HCT116 (cell line): ENCODE data around the gene PLXNC1. TPM values are rescaled to one million over a fixed set of nuclear protein-coding genes. Genes with fewer than 3 reads are reported as not detected.

Source experiments
- ATAC-seq: fragments of 200-7000 bp; cut with Tn5 transposase; 2 replicates; pipeline ENCODE4 v1.9.1; 2020; ENCODE audit warnings: mild to moderate bottlenecking, moderate library complexity
- BruUV-seq: library from RNA; stranded (reverse); fragments of 400-500 nt; replicated peaks from 2 replicates; lab custom pipeline; 2021; lab: Mats Ljungman, UMichigan
- CTCF ChIA-PET: fragments of 300-600 bp; sonication (Branson Sonifier 250); formaldehyde crosslinking; loops from one replicate; lab custom pipeline; 2021; ENCODE audit warnings: antibody characterized with exemption; lab: Charles Lee
- POLR2A ChIA-PET: fragments of 300-600, 350-600 bp; sonication (Branson Sonifier 250); formaldehyde crosslinking; loops from one replicate; lab custom pipeline; 2021; ENCODE audit warnings: antibody characterized with exemption; lab: Charles Lee
- RAD21 ChIA-PET, 2 experiments: fragments of 300-600 bp; sonication (Branson Sonifier 250); formaldehyde crosslinking; loops; one replicate each; lab custom pipeline; 2023; ENCODE audit warnings: low total read pairs in 2 of 2; ENCODE audit not compliant: uncharacterized antibody in 2 of 2, unreplicated experiment in 2 of 2, low non-redundant PET in 1 of 2; lab: Charles Lee
- DNase-seq: peaks from one replicate; pipeline ENCODE4 v3.0.0-alpha.2; 2010; ENCODE audit warnings: low read depth, low spot score
- H2AFZ ChIP-seq: fragments of 200-600 bp; shearing (Covaris generic), sonication (generic); 2 replicates; pipeline ENCODE4 v1.6.1; 2017; ENCODE audit warnings: low read depth, mixed run types, mixed read lengths, antibody characterized with exemption, low read length; ENCODE audit not compliant: poor library complexity, severe bottlenecking
- H3K27ac ChIP-seq: 2 replicates; pipeline ENCODE4 v1.5.1; 2012; ENCODE audit warnings: low read depth, low read length
- H3K27me3 ChIP-seq: fragments of 200-600 bp; sonication (generic); 2 replicates; pipeline ENCODE4 v1.6.1; 2016; ENCODE audit warnings: mixed run types, low read length, mixed read lengths; ENCODE audit not compliant: insufficient read depth
- H3K36me3 ChIP-seq, 2 experiments: fragments of 200-500 bp in 1 of 2; fragments of 200-600 bp in 1 of 2; sonication (Bioruptor generic) in 1 of 2; sonication (generic) in 1 of 2; 2 replicates each; pipeline versions ENCODE4 v1.5.1 to v1.6.1; 2014 to 2016; ENCODE audit warnings: low read length in 2 of 2, inconsistent platforms in 1 of 2, mixed read lengths in 1 of 2, mixed run types in 1 of 2; ENCODE audit not compliant: insufficient read depth in 2 of 2, control insufficient read depth in 1 of 2
- H3K4me1 ChIP-seq, 2 experiments: fragments of 200-600 bp in 1 of 2; sonication (generic) in 1 of 2; 2 replicates each; pipeline versions ENCODE4 v1.5.1 to v1.6.1; 2012 to 2017; ENCODE audit warnings: low read length in 2 of 2, inconsistent platforms in 1 of 2, mild to moderate bottlenecking in 1 of 2, mixed read lengths in 1 of 2, mixed run types in 1 of 2, moderate library complexity in 1 of 2; ENCODE audit not compliant: insufficient read depth in 2 of 2, control insufficient read depth in 1 of 2
- H3K4me2 ChIP-seq: fragments of 200-600 bp; sonication (generic); 2 replicates; pipeline ENCODE4 v1.6.1; 2017; ENCODE audit warnings: mixed run types, low read length, mixed read lengths
- H3K4me3 ChIP-seq, 2 experiments: fragments of 200-600 bp in 1 of 2; sonication (generic) in 1 of 2; replicated peaks in 1 of 2; 2 replicates each; pipeline ENCODE4 v1.5.1; 2011 to 2016; ENCODE audit warnings: low read length in 2 of 2, control low read depth in 1 of 2, low read depth in 1 of 2, mild to moderate bottlenecking in 1 of 2, mixed read lengths in 1 of 2, mixed run types in 1 of 2
- H3K79me2 ChIP-seq: fragments of 200-600 bp; sonication (generic); 2 replicates; pipeline ENCODE4 v1.6.1; 2017; ENCODE audit warnings: mild to moderate bottlenecking, mixed run types, low read length, moderate library complexity, mixed read lengths; ENCODE audit not compliant: insufficient read depth
- H3K9ac ChIP-seq: fragments of 200-600 bp; sonication (generic); 2 replicates; pipeline ENCODE4 v1.6.1; 2016; ENCODE audit warnings: low read length, mixed read lengths
- H3K9me2 ChIP-seq: fragments of 200-600 bp; sonication (generic), shearing (Covaris generic); 2 replicates; pipeline ENCODE4 v1.6.1; 2017; ENCODE audit warnings: mixed run types, mild to moderate bottlenecking, moderate library complexity; ENCODE audit not compliant: insufficient read depth
- H3K9me3 ChIP-seq, 2 experiments: fragments of 200-500 bp in 1 of 2; fragments of 200-600 bp in 1 of 2; sonication (Bioruptor generic) in 1 of 2; sonication (generic) in 1 of 2; 2 replicates each; pipeline ENCODE4 v1.6.1; 2014 to 2017; ENCODE audit warnings: low read length in 2 of 2, mixed read lengths in 2 of 2, inconsistent platforms in 1 of 2, low read depth in 1 of 2, mild to moderate bottlenecking in 1 of 2, mixed run types in 1 of 2, moderate library complexity in 1 of 2; ENCODE audit not compliant: control insufficient read depth in 1 of 2, insufficient read depth in 1 of 2
- H4K20me1 ChIP-seq: fragments of 200-600 bp; sonication (generic), shearing (Covaris generic); 2 replicates; pipeline ENCODE4 v1.6.1; 2017; ENCODE audit warnings: mixed run types, mild to moderate bottlenecking, moderate library complexity; ENCODE audit not compliant: insufficient read depth
- CBX3 ChIP-seq: IDR thresholded peaks from 2 replicates; pipeline ENCODE4 v1.6.1; 2012; ENCODE audit warnings: low read depth
- CEBPB ChIP-seq: IDR thresholded peaks from 2 replicates; pipeline ENCODE4 v1.6.1; 2012; ENCODE audit warnings: low read depth
- EGR1 ChIP-seq: IDR thresholded peaks from 2 replicates; pipeline ENCODE4 v1.6.1; 2012; ENCODE audit warnings: low read depth
- EZH2 ChIP-seq: fragments of 200-600 bp; sonication (generic); IDR thresholded peaks from 2 replicates; pipeline ENCODE4 v1.6.1; 2017; ENCODE audit warnings: antibody characterized with exemption, mixed run types
- FOSL1 ChIP-seq: IDR thresholded peaks from 2 replicates; pipeline ENCODE4 v1.6.1; 2012; ENCODE audit warnings: low read depth
- JUND ChIP-seq: IDR thresholded peaks from 2 replicates; pipeline ENCODE4 v1.6.1; 2012
- POLR2A ChIP-seq: IDR thresholded peaks from 2 replicates; pipeline ENCODE4 v1.7.0; 2011; ENCODE audit warnings: borderline replicate concordance; ENCODE audit not compliant: insufficient read depth, insufficient read length; ENCODE audit errors: extremely low read depth
- POLR2AphosphoS5 ChIP-seq: IDR thresholded peaks from 2 replicates; pipeline ENCODE4 v1.6.1; 2011; ENCODE audit warnings: mild to moderate bottlenecking, low read depth, low read length, moderate library complexity
- RAD21 ChIP-seq: IDR thresholded peaks from 2 replicates; pipeline ENCODE4 v1.6.1; 2012; ENCODE audit warnings: low read depth, mild to moderate bottlenecking
- SIN3A ChIP-seq: IDR thresholded peaks from 2 replicates; pipeline ENCODE4 v1.6.1; 2012; ENCODE audit warnings: low read depth
- SP1 ChIP-seq: IDR thresholded peaks from 2 replicates; pipeline ENCODE4 v1.6.1; 2012; ENCODE audit warnings: low read depth
- TCF7L2 ChIP-seq: IDR thresholded peaks from 2 replicates; pipeline ENCODE4 v1.7.0; 2011; ENCODE audit warnings: borderline replicate concordance, inconsistent platforms; ENCODE audit not compliant: insufficient read depth, insufficient read length; ENCODE audit errors: extremely low read depth
- YY1 ChIP-seq: IDR thresholded peaks from 2 replicates; pipeline ENCODE4 v1.6.1; 2011; ENCODE audit warnings: low read length, low read depth, moderate library complexity, mild to moderate bottlenecking; ENCODE audit not compliant: insufficient replicate concordance; ENCODE audit errors: extremely low read depth
- ZFX ChIP-seq: fragments of 450-650 bp; IDR thresholded peaks from 2 replicates; pipeline ENCODE4 v1.6.1; 2017
- ZNF274 ChIP-seq: fragments of 200-500 bp; sonication (Bioruptor generic); IDR thresholded peaks from 2 replicates; pipeline ENCODE4 v1.6.1; 2014; ENCODE audit warnings: mild to moderate bottlenecking, low read depth, low read length, inconsistent platforms
- intact Hi-C: fragments of 100-400 bp; cut with micrococcal nuclease; formaldehyde crosslinking; loops from 2 replicates; pipeline ENCODE4 v1.10.0; 2022
- total RNA-seq: library from RNA; stranded (reverse); gene quantifications from one replicate; pipeline ENCODE4 v1.2.1, GENCODE V29; 2021; ENCODE audit not compliant: unreplicated experiment
- TF ChIP-seq, protein P1 (sequence below): IDR thresholded peaks from 2 replicates; pipeline ENCODE4 v1.6.1; 2012
- TF ChIP-seq, protein P2 (sequence below): IDR thresholded peaks from 2 replicates; pipeline ENCODE4 v1.6.1; 2012; ENCODE audit warnings: low read depth
- TF ChIP-seq, protein P3 (sequence below): IDR thresholded peaks from 2 replicates; pipeline ENCODE4 v1.6.1; 2012
- TF ChIP-seq, protein P4 (sequence below), 3 experiments: fragments of 200-600 bp in 1 of 3; sonication (generic) in 1 of 3; IDR thresholded peaks in 2 of 3; conservative IDR thresholded peaks in 1 of 3; 2 replicates each; pipeline ENCODE4 v1.5.1; 2012 to 2017; ENCODE audit warnings: low read depth in 2 of 3, low read length in 2 of 3, antibody characterized with exemption in 1 of 3, borderline replicate concordance in 1 of 3, control low read depth in 1 of 3, mild to moderate bottlenecking in 1 of 3, mixed read lengths in 1 of 3, mixed run types in 1 of 3, moderate library complexity in 1 of 3; ENCODE audit not compliant: insufficient read depth in 1 of 3
- TF ChIP-seq, protein P5 (sequence below): IDR thresholded peaks from 2 replicates; pipeline ENCODE4 v1.6.1; 2011; ENCODE audit warnings: mild to moderate bottlenecking, low read length, moderate library complexity; ENCODE audit not compliant: insufficient replicate concordance; ENCODE audit errors: extremely low read depth

PLXNC1 gene
- total RNA-seq, 1 experiment from 2014 or later, result 0.25 TPM

DNA sequence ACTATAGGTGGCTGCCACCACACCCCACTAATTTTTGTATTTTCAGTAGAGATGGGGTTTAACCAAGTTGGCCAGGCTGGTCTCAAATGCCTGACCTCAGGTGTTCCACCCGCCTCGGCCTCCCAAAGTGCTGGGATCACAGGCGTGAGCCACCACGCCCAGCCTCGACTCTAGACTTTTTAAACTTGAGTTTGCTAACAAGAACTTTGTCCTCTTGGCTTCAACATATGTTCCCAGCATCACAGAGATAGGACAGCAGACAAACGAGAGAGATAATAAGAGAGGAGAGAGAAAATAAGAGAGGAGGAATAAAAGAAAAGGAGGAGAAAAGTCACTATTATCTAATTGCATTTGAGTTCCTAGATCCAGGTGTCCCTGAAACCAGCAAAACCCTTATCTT lies 192.2 kb downstream of the PLXNC1 start:
- BruUV-seq, result no TSS peak
- intact Hi-C loops, result no loop called here
- Histone ChIP-seq H2AFZ (no peak overlapping the region), H3K27me3 (no peaks in the 10 kb centered on the region), H3K36me3 (no peaks in the 10 kb centered on the region), H3K9me2 (no peaks in the 10 kb centered on the region), H3K79me2 (no peaks in the 10 kb centered on the region), H3K4me2 (no peak overlapping the region), H3K4me1 (no peaks in the 10 kb centered on the region), H3K27ac (no peak overlapping the region), H4K20me1 (no peaks in the 10 kb centered on the region), H3K4me3 (no peak overlapping the region), H3K9ac (no peak overlapping the region), H3K9me3 (no peaks in the 10 kb centered on the region)
- ATAC-seq (no peak), DNase-seq (no peak)
- CTCF ChIA-PET, result no interaction called here
- RAD21 ChIA-PET, result no interaction called here
- TF ChIP-seq FOSL1 (no peak), SIN3A (no peak), JUND (no peak), YY1 (no peak), POLR2AphosphoS5 (no peak), CBX3 (no peak), RAD21 (no peak), TCF7L2 (no peak), SP1 (no peak), CEBPB (no peak), ZNF274 (no peak), POLR2A (no peak), ZFX (no peak), EGR1 (no peak), EZH2 (no peak)
- TF ChIP-seq, protein P1, sequence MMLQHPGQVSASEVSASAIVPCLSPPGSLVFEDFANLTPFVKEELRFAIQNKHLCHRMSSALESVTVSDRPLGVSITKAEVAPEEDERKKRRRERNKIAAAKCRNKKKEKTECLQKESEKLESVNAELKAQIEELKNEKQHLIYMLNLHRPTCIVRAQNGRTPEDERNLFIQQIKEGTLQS, result no peak
- TF ChIP-seq, protein P2, sequence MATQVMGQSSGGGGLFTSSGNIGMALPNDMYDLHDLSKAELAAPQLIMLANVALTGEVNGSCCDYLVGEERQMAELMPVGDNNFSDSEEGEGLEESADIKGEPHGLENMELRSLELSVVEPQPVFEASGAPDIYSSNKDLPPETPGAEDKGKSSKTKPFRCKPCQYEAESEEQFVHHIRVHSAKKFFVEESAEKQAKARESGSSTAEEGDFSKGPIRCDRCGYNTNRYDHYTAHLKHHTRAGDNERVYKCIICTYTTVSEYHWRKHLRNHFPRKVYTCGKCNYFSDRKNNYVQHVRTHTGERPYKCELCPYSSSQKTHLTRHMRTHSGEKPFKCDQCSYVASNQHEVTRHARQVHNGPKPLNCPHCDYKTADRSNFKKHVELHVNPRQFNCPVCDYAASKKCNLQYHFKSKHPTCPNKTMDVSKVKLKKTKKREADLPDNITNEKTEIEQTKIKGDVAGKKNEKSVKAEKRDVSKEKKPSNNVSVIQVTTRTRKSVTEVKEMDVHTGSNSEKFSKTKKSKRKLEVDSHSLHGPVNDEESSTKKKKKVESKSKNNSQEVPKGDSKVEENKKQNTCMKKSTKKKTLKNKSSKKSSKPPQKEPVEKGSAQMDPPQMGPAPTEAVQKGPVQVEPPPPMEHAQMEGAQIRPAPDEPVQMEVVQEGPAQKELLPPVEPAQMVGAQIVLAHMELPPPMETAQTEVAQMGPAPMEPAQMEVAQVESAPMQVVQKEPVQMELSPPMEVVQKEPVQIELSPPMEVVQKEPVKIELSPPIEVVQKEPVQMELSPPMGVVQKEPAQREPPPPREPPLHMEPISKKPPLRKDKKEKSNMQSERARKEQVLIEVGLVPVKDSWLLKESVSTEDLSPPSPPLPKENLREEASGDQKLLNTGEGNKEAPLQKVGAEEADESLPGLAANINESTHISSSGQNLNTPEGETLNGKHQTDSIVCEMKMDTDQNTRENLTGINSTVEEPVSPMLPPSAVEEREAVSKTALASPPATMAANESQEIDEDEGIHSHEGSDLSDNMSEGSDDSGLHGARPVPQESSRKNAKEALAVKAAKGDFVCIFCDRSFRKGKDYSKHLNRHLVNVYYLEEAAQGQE, result no peak
- TF ChIP-seq, protein P3, sequence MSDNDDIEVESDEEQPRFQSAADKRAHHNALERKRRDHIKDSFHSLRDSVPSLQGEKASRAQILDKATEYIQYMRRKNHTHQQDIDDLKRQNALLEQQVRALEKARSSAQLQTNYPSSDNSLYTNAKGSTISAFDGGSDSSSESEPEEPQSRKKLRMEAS, result no peak
- TF ChIP-seq, protein P4, sequence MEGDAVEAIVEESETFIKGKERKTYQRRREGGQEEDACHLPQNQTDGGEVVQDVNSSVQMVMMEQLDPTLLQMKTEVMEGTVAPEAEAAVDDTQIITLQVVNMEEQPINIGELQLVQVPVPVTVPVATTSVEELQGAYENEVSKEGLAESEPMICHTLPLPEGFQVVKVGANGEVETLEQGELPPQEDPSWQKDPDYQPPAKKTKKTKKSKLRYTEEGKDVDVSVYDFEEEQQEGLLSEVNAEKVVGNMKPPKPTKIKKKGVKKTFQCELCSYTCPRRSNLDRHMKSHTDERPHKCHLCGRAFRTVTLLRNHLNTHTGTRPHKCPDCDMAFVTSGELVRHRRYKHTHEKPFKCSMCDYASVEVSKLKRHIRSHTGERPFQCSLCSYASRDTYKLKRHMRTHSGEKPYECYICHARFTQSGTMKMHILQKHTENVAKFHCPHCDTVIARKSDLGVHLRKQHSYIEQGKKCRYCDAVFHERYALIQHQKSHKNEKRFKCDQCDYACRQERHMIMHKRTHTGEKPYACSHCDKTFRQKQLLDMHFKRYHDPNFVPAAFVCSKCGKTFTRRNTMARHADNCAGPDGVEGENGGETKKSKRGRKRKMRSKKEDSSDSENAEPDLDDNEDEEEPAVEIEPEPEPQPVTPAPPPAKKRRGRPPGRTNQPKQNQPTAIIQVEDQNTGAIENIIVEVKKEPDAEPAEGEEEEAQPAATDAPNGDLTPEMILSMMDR (IDR thresholded peaks at IDR 0.05 in 2 of 3, conservative IDR thresholded peaks at IDR 0.05 in 1 of 3; ENCODE audit: borderline replicate concordance in 1 of 3, insufficient read depth in 1 of 3, low read depth in 2 of 3, low read length in 2 of 3), result no peak
- TF ChIP-seq, protein P5, sequence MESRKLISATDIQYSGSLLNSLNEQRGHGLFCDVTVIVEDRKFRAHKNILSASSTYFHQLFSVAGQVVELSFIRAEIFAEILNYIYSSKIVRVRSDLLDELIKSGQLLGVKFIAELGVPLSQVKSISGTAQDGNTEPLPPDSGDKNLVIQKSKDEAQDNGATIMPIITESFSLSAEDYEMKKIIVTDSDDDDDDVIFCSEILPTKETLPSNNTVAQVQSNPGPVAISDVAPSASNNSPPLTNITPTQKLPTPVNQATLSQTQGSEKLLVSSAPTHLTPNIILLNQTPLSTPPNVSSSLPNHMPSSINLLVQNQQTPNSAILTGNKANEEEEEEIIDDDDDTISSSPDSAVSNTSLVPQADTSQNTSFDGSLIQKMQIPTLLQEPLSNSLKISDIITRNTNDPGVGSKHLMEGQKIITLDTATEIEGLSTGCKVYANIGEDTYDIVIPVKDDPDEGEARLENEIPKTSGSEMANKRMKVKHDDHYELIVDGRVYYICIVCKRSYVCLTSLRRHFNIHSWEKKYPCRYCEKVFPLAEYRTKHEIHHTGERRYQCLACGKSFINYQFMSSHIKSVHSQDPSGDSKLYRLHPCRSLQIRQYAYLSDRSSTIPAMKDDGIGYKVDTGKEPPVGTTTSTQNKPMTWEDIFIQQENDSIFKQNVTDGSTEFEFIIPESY, result no peak
- POLR2A ChIA-PET, result no interaction called here
